Pulmonary artery endothelial cell (primary cell): ENCODE results near the gene NUB1. TPM values are rescaled to one million over a fixed set of nuclear protein-coding genes. Genes with fewer than 3 reads are reported as not detected.

Experiments
- DNase-seq: peaks from one replicate; pipeline ENCODE4 v3.0.0-alpha.2; 2011; ENCODE audit warnings: low read depth, low spot score
- total RNA-seq: library from RNA; depleted of rRNA; stranded (reverse); fragments of >200 nt; gene quantifications from 2 replicates; pipeline ENCODE4 v1.2.3, GENCODE V29; 2014

The NUB1 gene
- total RNA-seq, 1 donor from 2014 or later: 37.1 TPM

- no peak for DNase-seq
Measured at GRCh38 chr7:151389096-151389767, 47.6 kb downstream of the NUB1 start.

GRCh38 chr7:151389768-151390597, 48.4 kb downstream of the NUB1 start:
- no peak for DNase-seq

GRCh38 chr7:151390598-151391357, 49.2 kb downstream of the NUB1 start:
- DNase-seq: no peak

GRCh38 chr7:151391358-151391730, 49.7 kb downstream of the NUB1 start:
- no peak for DNase-seq

GRCh38 chr7:151392002-151392401, 50.4 kb downstream of the NUB1 start:
- DNase-seq: no peak

- DNase-seq: no peak
Measured at GRCh38 chr7:151392426-151392825, 50.8 kb downstream of the NUB1 start.

- DNase-seq: no peak
Measured at GRCh38 chr7:151393031-151393977, 51.7 kb downstream of the NUB1 start.

GRCh38 chr7:151394076-151395035, 52.7 kb downstream of the NUB1 start:
- no peak for DNase-seq

GRCh38 chr7:151395036-151395367, 53.4 kb downstream of the NUB1 start:
- DNase-seq: no peak

GRCh38 chr7:151396328-151396970, 54.8 kb downstream of the NUB1 start:
- DNase-seq: no peak

GRCh38 chr7:151397026-151397425, 55.4 kb downstream of the NUB1 start:
- DNase-seq: no peak

GRCh38 chr7:151398446-151399304, 57.1 kb downstream of the NUB1 start:
- no peak for DNase-seq

GRCh38 chr7:151399305-151399601, 57.6 kb downstream of the NUB1 start:
- DNase-seq: no peak

- DNase-seq: no peak
Measured at GRCh38 chr7:151399906-151400305, 58.3 kb downstream of the NUB1 start.

GRCh38 chr7:151400626-151401315, 59.2 kb downstream of the NUB1 start:
- no peak for DNase-seq

GRCh38 chr7:151402029-151402835, 60.6 kb downstream of the NUB1 start:
- no peak for DNase-seq

GRCh38 chr7:151403764-151404163, 62.2 kb downstream of the NUB1 start:
- DNase-seq: no peak
